H9 (cell line): ENCODE data around the gene RAB9A. TPM values are rescaled to one million over a fixed set of nuclear protein-coding genes. Genes with fewer than 3 reads are reported as not detected.

ENCODE experiments used
- DNase-seq: peaks from one replicate; pipeline ENCODE4 v3.0.0-alpha.2; 2017
- H2AFZ ChIP-seq: one replicate; pipeline ENCODE4 v1.6.1; 2013; ENCODE audit warnings: mild to moderate bottlenecking, low read length, control low read depth, moderate library complexity
- H2AK5ac ChIP-seq: 2 replicates; pipeline ENCODE4 v1.6.1; 2013; ENCODE audit warnings: low read length, control low read depth, mixed read lengths; ENCODE audit not compliant: insufficient read length
- H2BK120ac ChIP-seq: one replicate; pipeline ENCODE4 v1.6.1; 2013; ENCODE audit warnings: low read depth, mild to moderate bottlenecking, low read length, control low read depth, inconsistent platforms; ENCODE audit not compliant: poor library complexity, severe bottlenecking
- H2BK12ac ChIP-seq: 2 replicates; pipeline ENCODE4 v1.6.1; 2013; ENCODE audit warnings: low read length, control low read depth, mixed read lengths, low read depth; ENCODE audit not compliant: insufficient read length
- H2BK15ac ChIP-seq: 2 replicates; pipeline ENCODE4 v1.6.1; 2013; ENCODE audit warnings: low read depth, low read length, control low read depth
- H2BK20ac ChIP-seq: one replicate; pipeline ENCODE4 v1.6.1; 2013; ENCODE audit warnings: low read depth, mild to moderate bottlenecking, low read length, control low read depth, inconsistent platforms; ENCODE audit not compliant: poor library complexity, severe bottlenecking
- H2BK5ac ChIP-seq: 2 replicates; pipeline ENCODE4 v1.6.1; 2013; ENCODE audit warnings: low read length, control low read depth, mixed read lengths; ENCODE audit not compliant: insufficient read length
- H3K14ac ChIP-seq: 2 replicates; pipeline ENCODE4 v1.6.1; 2013; ENCODE audit warnings: low read length, control low read depth; ENCODE audit not compliant: insufficient read depth
- H3K18ac ChIP-seq: 2 replicates; pipeline ENCODE4 v1.6.1; 2013; ENCODE audit warnings: low read depth, mild to moderate bottlenecking, mixed read lengths, low read length, control low read depth; ENCODE audit not compliant: insufficient read length
- H3K23ac ChIP-seq: 2 replicates; pipeline ENCODE4 v1.6.1; 2013; ENCODE audit warnings: low read length, control low read depth, mixed read lengths, low read depth; ENCODE audit not compliant: insufficient read length
- H3K23me2 ChIP-seq: 2 replicates; pipeline ENCODE4 v1.6.1; 2013; ENCODE audit warnings: low read depth, mild to moderate bottlenecking, mixed read lengths, low read length, control low read depth; ENCODE audit not compliant: insufficient read length, poor library complexity, severe bottlenecking
- H3K27ac ChIP-seq: 2 replicates; pipeline ENCODE4 v1.5.1; 2013; ENCODE audit warnings: low read length, control low read depth, mixed read lengths, low read depth; ENCODE audit not compliant: insufficient read length
- H3K27me3 ChIP-seq: 2 replicates; pipeline ENCODE4 v1.6.1; 2013; ENCODE audit warnings: low read length, control low read depth, inconsistent platforms; ENCODE audit not compliant: insufficient read depth
- H3K4ac ChIP-seq: 2 replicates; pipeline ENCODE4 v1.6.1; 2013; ENCODE audit warnings: low read depth, mild to moderate bottlenecking, control low read depth, inconsistent platforms, low read length, moderate library complexity
- H3K4me1 ChIP-seq: 2 replicates; pipeline ENCODE4 v1.6.1; 2013; ENCODE audit warnings: low read length, control low read depth, inconsistent platforms; ENCODE audit not compliant: insufficient read depth
- H3K4me2 ChIP-seq: 2 replicates; pipeline ENCODE4 v1.6.1; 2013; ENCODE audit warnings: low read length, control low read depth, mixed read lengths; ENCODE audit not compliant: insufficient read length, insufficient read depth
- H3K56ac ChIP-seq: 2 replicates; pipeline ENCODE4 v1.6.1; 2013; ENCODE audit warnings: low read depth, mild to moderate bottlenecking, mixed read lengths, low read length, control low read depth; ENCODE audit not compliant: insufficient read length
- H3K79me1 ChIP-seq: 2 replicates; pipeline ENCODE4 v1.6.1; 2013; ENCODE audit warnings: low read depth, mild to moderate bottlenecking, moderate library complexity, low read length, control low read depth, inconsistent platforms; ENCODE audit not compliant: insufficient read depth, poor library complexity, severe bottlenecking
- H3K79me2 ChIP-seq: 2 replicates; pipeline ENCODE4 v1.6.1; 2013; ENCODE audit warnings: low read length, control low read depth, inconsistent platforms; ENCODE audit not compliant: insufficient read depth
- H3K9ac ChIP-seq: 2 replicates; pipeline ENCODE4 v1.6.1; 2013; ENCODE audit warnings: low read length, control low read depth, mixed read lengths; ENCODE audit not compliant: insufficient read length; ENCODE audit errors: extremely low read depth
- H3K9me3 ChIP-seq: one replicate; pipeline ENCODE4 v1.6.1; 2013; ENCODE audit warnings: low read depth, low read length, inconsistent platforms; ENCODE audit not compliant: control insufficient read depth
- H3T11ph ChIP-seq: one replicate; pipeline ENCODE4 v1.6.1; 2013; ENCODE audit warnings: mild to moderate bottlenecking, low read length, control low read depth, inconsistent platforms
- H4K20me1 ChIP-seq: one replicate; pipeline ENCODE4 v1.6.1; 2013; ENCODE audit not compliant: control insufficient read depth, insufficient read length, insufficient read depth
- H4K5ac ChIP-seq: 2 replicates; pipeline ENCODE4 v1.6.1; 2013; ENCODE audit warnings: low read depth, mild to moderate bottlenecking, mixed read lengths, low read length, control low read depth; ENCODE audit not compliant: insufficient read length
- H4K8ac ChIP-seq: replicated peaks from 2 replicates; pipeline ENCODE4 v1.6.1; 2013; ENCODE audit warnings: low read length, control low read depth, mixed read lengths, low read depth; ENCODE audit not compliant: insufficient read length
- H4K91ac ChIP-seq: 2 replicates; pipeline ENCODE4 v1.6.1; 2013; ENCODE audit warnings: low read depth, mild to moderate bottlenecking, moderate library complexity, mixed read lengths, low read length, control low read depth; ENCODE audit not compliant: insufficient read length
- H3K27ac Mint-ChIP-seq, 3 experiments: 2 replicates in 2 of 3; 3 replicates in 1 of 3; pipeline ENCODE4 v1.8.0; 2020 to 2021; ENCODE audit warnings: mixed read lengths in 3 of 3, mild to moderate bottlenecking in 1 of 3, moderate library complexity in 1 of 3
- H3K27me3 Mint-ChIP-seq: 2 replicates; pipeline ENCODE4 v1.8.0; 2021; ENCODE audit warnings: low read depth, mild to moderate bottlenecking, moderate library complexity, mixed read lengths
- H3K36me3 Mint-ChIP-seq, 3 experiments: 2 replicates in 2 of 3; 3 replicates in 1 of 3; pipeline ENCODE4 v1.8.0; 2020 to 2021; ENCODE audit warnings: low read depth in 3 of 3, mixed read lengths in 3 of 3; ENCODE audit not compliant: insufficient read depth in 1 of 3
- H3K4me1 Mint-ChIP-seq, 2 experiments: 2 replicates each; pipeline ENCODE4 v1.8.0; 2020; ENCODE audit warnings: mixed read lengths in 2 of 2
- H3K4me3 Mint-ChIP-seq, 2 experiments: 2 replicates in 1 of 2; 3 replicates in 1 of 2; pipeline ENCODE4 v1.8.0; 2020 to 2021; ENCODE audit warnings: mild to moderate bottlenecking in 2 of 2, mixed read lengths in 2 of 2, moderate library complexity in 1 of 2
- H3K9me3 Mint-ChIP-seq, 2 experiments: 2 replicates in 1 of 2; 3 replicates in 1 of 2; pipeline ENCODE4 v1.8.0; 2020; ENCODE audit warnings: mild to moderate bottlenecking in 2 of 2, mixed read lengths in 2 of 2, moderate library complexity in 1 of 2
- CTCF ChIP-seq: fragments of 200-600 bp; sonication (generic); conservative IDR thresholded peaks from 3 replicates; pipeline ENCODE4 v1.8.0; 2021; ENCODE audit warnings: antibody characterized with exemption, mild to moderate bottlenecking
- WGBS: extraction: QIAGEN DNeasy Blood & Tissue Kit; methylation state at CpG from one replicate; pipeline ENCODE4 v1.1.7; 2013; ENCODE audit warnings: missing lambda C conversion rate, low lambda C conversion rate, mixed read lengths; ENCODE audit not compliant: insufficient read length; ENCODE audit errors: extremely low coverage; 5-methylcytosine and 5-hydroxymethylcytosine counted together
- total RNA-seq: library from RNA; stranded (reverse); gene quantifications from 2 replicates; pipeline ENCODE4 v1.2.1, GENCODE V29; 2021

Gene RAB9A
- total RNA-seq, 1 experiment from 2014 or later, result 21.3 TPM

DNA sequence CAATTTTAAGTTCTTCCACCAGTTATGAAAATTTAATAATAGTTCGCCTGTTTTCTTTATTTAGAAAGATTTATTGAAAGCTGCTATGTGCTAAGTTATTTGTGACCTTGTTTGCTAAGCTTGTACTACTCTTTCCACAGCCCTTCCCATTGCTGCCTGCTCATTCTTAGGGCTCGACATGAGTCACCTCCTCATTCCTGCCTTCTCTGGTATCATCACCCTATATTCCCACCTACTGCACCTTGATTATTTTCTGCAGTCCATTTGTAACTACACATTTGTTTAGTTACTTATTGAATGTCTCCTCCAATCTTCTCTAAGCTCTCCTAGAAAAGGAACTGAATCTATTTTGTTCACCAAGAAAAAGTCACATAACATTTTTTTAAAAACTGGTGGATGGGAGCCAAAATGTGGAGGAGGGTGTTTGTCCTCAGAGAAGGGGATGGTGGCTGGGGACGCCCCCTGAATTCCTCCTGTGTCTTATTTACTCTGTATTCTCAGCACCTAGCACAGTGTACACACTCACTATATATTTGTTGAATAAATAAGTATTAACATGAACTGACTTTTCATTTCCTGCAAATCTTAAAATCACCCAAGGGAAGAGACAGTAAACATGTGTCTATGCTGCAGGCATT, 3.7 kb upstream of the RAB9A start:
- no peak overlapping the region for H3K4me3 Mint-ChIP-seq
- H3K27ac Mint-ChIP-seq, result no peak overlapping the region
- H3K27me3 Mint-ChIP-seq, result peaks cover 11% of the 10 kb centered on the region

More for the DNA sequence above, 3.7 kb upstream of the RAB9A start:
- H3K36me3 Mint-ChIP-seq, result no peaks in the 10 kb centered on the region
- no peaks in the 10 kb centered on the region; the same call in 1 of the 2 replicates for H3K27me3 ChIP-seq
- H2BK120ac ChIP-seq, result no peak overlapping the region
- no peak overlapping the region for H3K27ac ChIP-seq
- H3K79me1 ChIP-seq, result no peaks in the 10 kb centered on the region
- H4K20me1 ChIP-seq, result no peaks in the 10 kb centered on the region
- H2BK5ac ChIP-seq, result no peak overlapping the region
- H4K91ac ChIP-seq, result no peak overlapping the region
- peaks cover 6% of the 10 kb centered on the region for H3K23me2 ChIP-seq
- H3K9ac ChIP-seq, result no peak overlapping the region
- H4K8ac ChIP-seq, result no peak overlapping the region
- H3K4ac ChIP-seq, result no peak overlapping the region
- DNase-seq, result no peak
- no peak overlapping the region for H2BK15ac ChIP-seq
- H3K4me1 ChIP-seq, result no peaks in the 10 kb centered on the region
- no peak overlapping the region for H2AFZ ChIP-seq
- TF ChIP-seq CTCF, result no peak
- H3K9me3 ChIP-seq, result no peaks in the 10 kb centered on the region
- H2BK20ac ChIP-seq, result no peak overlapping the region
- no peak overlapping the region for H3K18ac ChIP-seq
- H3K14ac ChIP-seq, result no peak overlapping the region
- H3K79me2 ChIP-seq, result peaks cover 5% of the 10 kb centered on the region; the same call in 1 of the 2 replicates
- H3K9me3 Mint-ChIP-seq, result peaks cover 24 to 48% of the 10 kb centered on the region in 2 experiments
- no peak overlapping the region for H3K4me2 ChIP-seq
- H3K23ac ChIP-seq, result no peak overlapping the region
- no peak overlapping the region for H2AK5ac ChIP-seq
- WGBS, result no CpG with 5 or more reads among the region's 3 CpGs
- H2BK12ac ChIP-seq, result no peak overlapping the region
- no peak overlapping the region for H4K5ac ChIP-seq
- H3T11ph ChIP-seq, result no peak overlapping the region
- no peak overlapping the region for H3K56ac ChIP-seq
- H3K4me1 Mint-ChIP-seq, result peaks cover 1 to 5% of the 10 kb centered on the region in 2 experiments
